ENCODE measurements around the gene KRTAP9-4.

DNA sequence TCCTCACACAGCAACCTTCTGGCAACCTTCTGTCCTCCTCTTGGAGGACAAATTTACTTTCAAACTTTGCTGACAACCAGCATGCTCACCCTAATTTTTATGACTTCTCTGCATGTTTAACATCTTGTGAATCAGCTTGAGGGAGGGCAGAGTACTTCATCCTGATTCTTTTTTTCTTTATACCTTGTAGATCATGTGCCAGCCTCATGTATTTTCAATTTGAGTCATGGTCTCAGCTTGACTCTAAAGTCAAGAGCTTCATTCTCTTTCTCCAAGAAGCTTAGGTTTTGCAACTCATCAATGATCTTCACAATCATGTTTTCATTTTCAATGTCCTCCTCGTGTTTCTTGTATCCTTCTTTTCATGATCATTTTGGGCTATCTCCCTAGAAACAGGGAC is 22.4 kb downstream of the KRTAP9-4 start:
- TF ChIP-seq, protein P1, sequence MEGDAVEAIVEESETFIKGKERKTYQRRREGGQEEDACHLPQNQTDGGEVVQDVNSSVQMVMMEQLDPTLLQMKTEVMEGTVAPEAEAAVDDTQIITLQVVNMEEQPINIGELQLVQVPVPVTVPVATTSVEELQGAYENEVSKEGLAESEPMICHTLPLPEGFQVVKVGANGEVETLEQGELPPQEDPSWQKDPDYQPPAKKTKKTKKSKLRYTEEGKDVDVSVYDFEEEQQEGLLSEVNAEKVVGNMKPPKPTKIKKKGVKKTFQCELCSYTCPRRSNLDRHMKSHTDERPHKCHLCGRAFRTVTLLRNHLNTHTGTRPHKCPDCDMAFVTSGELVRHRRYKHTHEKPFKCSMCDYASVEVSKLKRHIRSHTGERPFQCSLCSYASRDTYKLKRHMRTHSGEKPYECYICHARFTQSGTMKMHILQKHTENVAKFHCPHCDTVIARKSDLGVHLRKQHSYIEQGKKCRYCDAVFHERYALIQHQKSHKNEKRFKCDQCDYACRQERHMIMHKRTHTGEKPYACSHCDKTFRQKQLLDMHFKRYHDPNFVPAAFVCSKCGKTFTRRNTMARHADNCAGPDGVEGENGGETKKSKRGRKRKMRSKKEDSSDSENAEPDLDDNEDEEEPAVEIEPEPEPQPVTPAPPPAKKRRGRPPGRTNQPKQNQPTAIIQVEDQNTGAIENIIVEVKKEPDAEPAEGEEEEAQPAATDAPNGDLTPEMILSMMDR (IDR thresholded peaks at IDR 0.05), result no peak
- TF ChIP-seq POLR2AphosphoS5 (IDR thresholded peaks at IDR 0.05), result no peak
- no peak for TF ChIP-seq POLR2A (IDR thresholded peaks at IDR 0.05)
